ENCODE data around the gene LDLRAD1. TPM values are rescaled to one million over a fixed set of nuclear protein-coding genes. Genes with fewer than 3 reads are reported as not detected.
A peak's percentile ranks its signal among the peaks of the same experiment; 100 is the strongest.
"Not testable (repeated sequence)": the region's sequence is repeated elsewhere in the genome, so short reads cannot be mapped to it uniquely, and the experiment has no call there.

Gene LDLRAD1, protein sequence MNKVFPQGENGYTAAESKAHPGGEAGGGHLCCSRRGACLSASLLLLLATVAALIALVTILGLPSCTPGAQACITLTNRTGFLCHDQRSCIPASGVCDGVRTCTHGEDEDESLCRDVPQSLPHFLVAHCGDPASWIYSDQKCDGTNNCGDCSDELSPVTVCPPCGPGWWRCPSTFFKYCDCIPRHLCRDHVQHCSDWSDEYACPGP
- total RNA-seq = not detected

DNA sequence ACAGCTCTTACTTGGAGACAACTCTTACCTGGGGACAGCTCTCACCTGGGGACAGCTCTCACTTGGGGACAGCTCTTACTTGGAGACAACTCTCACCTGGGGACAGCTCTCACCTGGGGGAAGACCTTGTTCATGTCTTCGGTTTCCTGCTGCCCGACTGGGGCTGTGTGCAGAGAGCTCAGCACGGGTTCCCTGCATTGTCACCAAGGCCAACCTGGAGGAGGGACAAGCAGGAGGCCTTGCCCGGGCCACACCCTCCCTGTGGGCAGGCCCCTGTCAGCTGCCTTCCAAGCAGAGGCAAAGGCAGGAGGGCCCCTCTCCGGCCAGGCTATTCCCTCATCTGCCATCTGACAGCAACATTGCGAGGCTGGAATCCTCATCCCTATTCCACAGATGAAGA lies at the start of gene LDLRAD1:
Gene LDLRAD1 (minus strand): TSS at position 208 of the 400 bp plus-strand sequence. CDS start 74 bp downstream, at position 134.
- DNase-seq (ENCODE audit: low spot score in 2 of 2) = peak in 1 of 2 donors; percentile 43
- Mint-ChIP-seq H3K36me3 (no peaks in the 10 kb centered on the region), H3K27ac (no peak within 1 kb of the TSS), H3K9me3 (no peaks in the 10 kb centered on the region)
- ATAC-seq = no peak

DNA sequence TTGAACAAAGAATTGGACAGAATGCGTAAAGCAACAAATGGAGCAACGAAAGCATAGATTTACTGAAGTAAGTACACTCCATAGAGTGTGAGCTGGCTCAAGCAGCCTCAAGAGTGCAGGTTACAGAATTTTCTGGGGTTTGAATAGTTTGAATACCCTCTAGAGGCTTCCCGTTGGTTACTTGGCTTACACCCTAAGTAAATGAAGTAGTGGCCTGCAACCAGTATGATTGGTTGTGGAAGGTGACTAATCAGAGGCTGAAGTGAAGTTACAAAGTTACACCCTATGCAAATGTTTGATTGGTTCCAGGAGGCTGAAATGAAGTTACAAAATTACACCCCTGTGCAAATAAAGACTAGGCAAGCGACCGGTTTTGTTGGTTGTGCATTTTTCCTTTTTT lies 46.3 kb upstream of the LDLRAD1 start:
- Mint-ChIP-seq H3K9me3 (no peaks in the 10 kb centered on the region), H3K27ac (no peak overlapping the region), H3K36me3 (no peaks in the 10 kb centered on the region)
- no peak for DNase-seq (ENCODE audit: low spot score in 2 of 2)
- ATAC-seq = no peak

DNA sequence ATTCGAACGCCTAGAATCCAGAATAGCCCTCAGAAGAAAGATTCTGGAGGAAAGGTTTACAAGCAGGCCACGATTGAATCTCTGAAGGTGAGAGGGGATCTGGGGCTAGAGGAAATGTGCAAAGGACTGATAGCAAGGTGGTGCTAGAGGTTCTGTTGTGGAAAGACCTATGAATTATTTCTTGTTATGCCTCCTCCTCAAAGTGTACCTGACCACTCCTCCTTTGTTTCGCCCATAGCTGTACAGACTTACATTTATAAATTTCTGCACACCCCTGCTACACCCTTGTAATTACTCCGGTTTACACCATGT lies 36.4 kb upstream of the LDLRAD1 start:
- Mint-ChIP-seq H3K9me3 (no peaks in the 10 kb centered on the region), H3K36me3 (peaks cover 11 to 15% of the 10 kb centered on the region in 2 donors), H3K27ac (peak overlapping the region in 1 of 2 donors; percentile 37)
- DNase-seq (ENCODE audit: low spot score in 2 of 2) (no peak), ATAC-seq (no peak)

DNA sequence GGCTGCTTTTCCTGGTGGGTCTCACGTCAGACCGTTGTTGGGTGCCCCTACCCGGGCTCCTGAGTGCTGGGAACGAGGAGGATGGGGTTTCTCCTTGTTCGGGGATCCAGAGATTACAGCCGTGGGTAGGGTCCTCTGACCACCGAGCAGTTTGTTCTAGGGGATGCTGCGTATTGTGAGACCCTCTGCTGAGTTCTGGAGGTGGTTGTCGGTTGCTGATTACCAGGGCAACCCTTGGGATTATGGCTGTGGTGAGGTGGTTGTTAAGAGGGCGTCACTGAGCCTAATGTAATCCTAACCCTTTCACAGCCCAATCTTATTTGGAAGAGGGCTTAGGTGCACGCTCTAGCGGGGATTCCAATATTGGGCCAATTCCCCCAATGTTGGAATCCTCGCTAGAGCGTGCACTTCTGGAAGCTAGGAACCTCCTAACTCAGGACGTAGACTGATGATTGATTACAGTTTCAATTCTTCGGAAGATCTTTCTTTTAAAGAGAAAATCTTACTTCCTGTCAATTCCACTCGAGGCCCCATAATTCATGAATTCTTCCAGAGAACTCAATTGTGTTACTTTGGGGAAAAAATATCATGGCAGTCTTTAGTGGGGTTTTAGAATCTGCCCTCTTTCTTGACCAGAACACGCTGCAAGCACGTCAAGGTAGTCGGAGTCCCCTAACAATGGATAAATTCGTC lies 35.9 kb upstream of the LDLRAD1 start:
- Mint-ChIP-seq H3K27ac (peak overlapping the region in 1 of 2 donors; percentile 37), H3K9me3 (no peaks in the 10 kb centered on the region), H3K36me3 (peaks cover 11 to 15% of the 10 kb centered on the region in 2 donors)
- no peak for DNase-seq (ENCODE audit: low spot score in 2 of 2)
- peak in 1 of 2 donors; percentile 4 for ATAC-seq

DNA sequence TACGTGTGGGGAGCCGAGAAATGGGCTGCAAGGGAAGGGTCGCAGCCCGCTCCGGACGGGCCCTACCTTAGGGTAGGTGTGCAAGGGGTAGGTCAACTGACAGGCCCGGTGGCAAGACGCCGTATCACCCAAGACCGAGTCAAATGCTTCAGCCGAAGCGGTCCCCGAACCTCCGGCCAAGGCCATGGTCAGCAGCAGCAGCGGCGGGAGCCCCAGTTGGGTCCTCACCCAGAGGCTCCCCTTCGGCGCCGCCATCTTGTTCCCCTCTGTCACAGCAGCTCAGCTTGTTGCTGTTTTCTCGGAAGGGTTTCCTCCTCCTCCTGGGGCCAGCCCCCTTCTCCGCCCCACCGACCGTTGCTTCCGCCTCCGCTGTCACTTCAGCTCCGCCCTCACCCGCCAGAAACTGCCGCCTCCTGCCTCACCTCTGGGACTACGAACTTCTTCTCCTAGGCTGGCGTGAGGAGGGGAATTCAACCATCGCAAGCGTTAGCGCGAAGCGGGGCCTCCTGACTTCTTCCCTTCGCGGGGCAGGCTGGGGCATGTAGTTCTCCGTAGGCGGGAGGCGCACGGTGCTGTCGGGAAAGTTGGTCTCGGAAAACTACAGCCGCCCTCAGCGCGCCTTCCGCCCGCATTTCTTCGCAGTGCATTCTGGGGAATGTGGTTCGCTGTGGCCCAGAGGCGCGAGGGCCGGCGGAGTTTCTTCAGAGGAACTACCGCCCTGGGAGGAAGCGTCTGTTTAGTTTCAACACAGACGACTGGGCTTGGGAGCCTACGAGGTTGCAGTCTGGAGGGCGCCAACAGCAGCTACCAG lies 35.2 kb upstream of the LDLRAD1 start, which contains the start of the genes TCEANC2 and TMEM59:
Gene TCEANC2 (plus strand): TSS at position 675 of the 811 bp plus-strand sequence. CDS start 815 bp downstream, outside the sequence.
Gene TMEM59 (minus strand): TSS at position 271 of the 811 bp plus-strand sequence. CDS start 16 bp downstream, at position 255.
- Mint-ChIP-seq H3K9me3 (no peaks in the 10 kb centered on the region), H3K27ac (peak within 1 kb of the TSS in 1 of 2 donors; percentile 37), H3K36me3 (peaks cover 9 to 15% of the 10 kb centered on the region in 2 donors)
- DNase-seq (ENCODE audit: low spot score in 2 of 2) (peak; percentile 95 to 98), ATAC-seq (peak; percentile 92 to 96)

DNA sequence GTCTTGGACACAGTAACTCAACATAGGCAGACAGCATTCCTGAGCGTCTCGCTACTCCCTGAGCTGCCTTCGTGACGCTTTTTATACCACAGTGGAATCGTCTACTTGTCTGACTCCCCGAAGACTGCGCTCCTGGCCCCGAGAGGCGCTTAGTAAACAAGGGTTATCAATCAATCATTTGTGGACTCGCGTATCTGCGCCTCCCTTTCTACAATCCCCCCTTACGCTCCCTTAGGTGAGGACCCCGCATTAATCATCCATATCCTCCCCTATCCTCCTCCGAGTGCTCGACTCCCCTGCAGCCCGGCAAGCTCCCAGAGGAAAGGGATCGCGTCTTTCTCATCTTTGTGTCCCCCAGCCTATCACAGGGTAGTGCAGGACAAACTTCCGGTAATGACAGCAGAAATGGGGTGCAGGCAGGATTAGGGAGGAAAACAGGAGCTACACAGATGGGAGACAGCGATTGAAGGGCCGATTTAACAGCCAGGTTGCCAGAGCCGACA lies 34.5 kb upstream of the LDLRAD1 start:
- peak; percentile 39 to 56 for DNase-seq (ENCODE audit: low spot score in 2 of 2)
- no peaks in the 10 kb centered on the region for H3K9me3 Mint-ChIP-seq
- ATAC-seq = peak; percentile 44 to 46
- peaks cover 3 to 10% of the 10 kb centered on the region in 2 donors for H3K36me3 Mint-ChIP-seq
- no peak overlapping the region for H3K27ac Mint-ChIP-seq

DNA sequence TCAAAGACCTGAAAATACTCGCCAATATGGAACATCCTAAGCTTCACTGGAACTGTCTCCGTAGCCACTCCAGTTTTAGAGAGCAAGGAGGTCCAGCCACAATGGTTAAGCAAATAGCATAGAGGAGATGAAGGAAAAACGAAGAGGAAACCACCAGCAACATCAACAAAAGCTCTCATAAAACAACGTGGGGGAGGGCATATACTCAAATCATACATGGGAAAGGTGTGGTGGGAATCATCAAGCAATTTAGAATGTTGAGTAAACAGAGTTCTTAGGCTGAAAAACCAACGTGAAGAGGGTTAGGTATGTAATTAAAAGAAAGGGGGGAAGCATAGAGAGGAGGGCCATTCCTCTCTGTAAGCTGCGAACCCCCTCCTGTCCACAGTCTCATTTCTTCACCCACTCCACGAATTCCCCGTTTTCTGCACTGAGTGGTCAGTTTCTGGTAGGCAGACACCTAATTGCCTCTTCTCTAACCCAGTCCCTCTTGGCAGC lies 34.0 kb upstream of the LDLRAD1 start:
- peaks cover 0 to 5% of the 10 kb centered on the region in 2 donors for H3K36me3 Mint-ChIP-seq
- ATAC-seq (no peak), DNase-seq (ENCODE audit: low spot score in 2 of 2) (no peak)
- no peak overlapping the region for H3K27ac Mint-ChIP-seq
- H3K9me3 Mint-ChIP-seq = no peaks in the 10 kb centered on the region

DNA sequence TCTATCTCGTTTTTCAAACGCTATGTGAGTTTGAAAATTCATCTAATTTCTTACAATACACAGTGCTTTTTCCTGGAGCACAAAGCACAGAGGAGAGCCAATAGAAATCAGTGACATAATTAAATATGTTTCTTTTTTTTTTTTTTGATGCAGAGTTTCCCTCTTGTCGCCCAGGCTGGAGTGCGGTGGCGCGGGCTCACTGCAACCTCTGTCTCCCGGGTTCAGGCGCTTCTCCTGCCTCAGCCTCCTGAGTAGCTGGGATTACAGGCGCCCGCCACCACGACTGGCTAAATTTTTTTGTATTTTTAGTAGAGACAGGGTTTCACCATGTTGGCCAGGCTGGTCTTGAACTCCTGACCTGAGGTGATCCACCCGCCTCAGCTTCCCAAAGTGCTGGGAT lies 32.4 kb upstream of the LDLRAD1 start:
- H3K27ac Mint-ChIP-seq = peak overlapping the region in 1 of 2 donors; percentile 65
- H3K36me3 Mint-ChIP-seq; DNase-seq (ENCODE audit: low spot score in 2 of 2); ATAC-seq; H3K9me3 Mint-ChIP-seq: not testable (repeated sequence)

DNA sequence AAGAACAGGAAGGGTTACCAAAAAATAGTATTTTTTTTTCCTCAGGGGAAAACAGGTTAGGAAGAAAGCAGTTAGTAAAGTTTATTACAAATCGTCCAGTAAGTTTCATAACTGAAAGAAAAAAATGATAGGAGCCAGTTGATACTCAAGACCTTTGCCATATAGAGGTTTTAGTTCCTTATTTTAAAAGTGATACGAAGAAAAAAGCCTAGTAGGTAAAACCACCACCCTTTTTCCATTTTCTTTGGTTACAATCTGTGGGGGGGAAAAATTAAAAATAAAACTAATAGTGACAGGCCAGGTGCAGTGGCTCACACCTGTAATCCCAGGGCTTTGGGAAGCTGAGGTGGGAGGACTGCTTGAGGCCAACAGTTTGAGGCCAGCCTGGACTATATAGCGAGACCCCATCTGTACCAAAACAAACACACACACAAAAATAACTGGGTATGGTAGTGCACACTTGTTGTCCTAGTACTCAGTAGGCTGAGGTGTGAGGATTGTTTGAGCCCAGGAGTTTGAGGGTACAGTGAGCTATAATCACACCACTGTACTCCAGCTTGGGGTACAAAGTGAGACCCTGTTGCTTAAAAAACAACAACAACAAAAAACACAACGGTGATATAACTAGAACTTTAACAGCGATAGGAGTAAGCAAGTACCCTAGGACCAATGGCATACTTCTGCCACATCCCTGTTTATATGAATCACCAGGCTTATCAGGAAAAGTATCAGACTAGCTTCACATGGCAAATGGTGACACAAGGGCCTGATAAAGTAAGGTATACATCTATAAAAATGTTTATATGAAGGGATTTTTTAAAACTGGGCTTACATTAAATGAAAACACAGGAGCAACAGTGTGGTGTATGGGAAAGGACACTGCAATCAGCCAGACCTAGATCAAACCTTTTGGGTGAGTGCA lies 29.7 kb upstream of the LDLRAD1 start:
- Mint-ChIP-seq H3K9me3 (no peaks in the 10 kb centered on the region), H3K36me3 (peaks cover 0 to 6% of the 10 kb centered on the region in 2 donors), H3K27ac (peak overlapping the region in 1 of 2 donors; percentile 41)
- no peak for DNase-seq (ENCODE audit: low spot score in 2 of 2)
- no peak for ATAC-seq

DNA sequence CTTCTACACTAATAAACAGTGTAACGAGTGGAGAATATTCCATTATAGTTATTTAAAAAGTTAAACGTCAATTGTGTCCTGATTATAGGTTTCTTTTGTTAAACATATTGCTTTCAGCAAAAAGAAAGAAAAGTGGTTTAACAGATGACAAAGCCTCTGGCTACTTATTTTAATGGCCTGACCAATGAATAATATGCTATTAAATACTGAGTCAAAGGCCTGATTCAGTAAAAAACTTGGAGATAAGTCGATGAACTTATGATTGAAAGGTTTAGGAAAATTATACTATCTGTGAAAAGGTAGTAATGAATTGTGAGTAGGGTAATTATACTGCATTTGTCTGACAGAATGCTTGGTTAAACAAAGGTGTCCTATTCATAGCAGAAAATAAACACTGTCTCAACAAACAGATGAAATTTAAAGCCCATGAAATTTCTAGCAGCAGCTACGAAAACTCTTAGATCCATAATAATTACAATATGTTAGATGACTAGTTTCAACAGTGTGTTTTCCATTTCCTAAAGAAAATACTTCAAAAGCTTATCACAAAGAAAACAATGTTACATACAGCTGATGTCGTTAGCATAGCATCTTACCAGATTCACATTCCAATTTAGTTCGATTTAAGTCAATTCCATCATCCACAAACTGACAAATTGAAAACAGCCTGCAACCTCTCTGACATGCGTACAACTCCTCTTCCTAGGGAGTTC lies 28.8 kb upstream of the LDLRAD1 start:
- DNase-seq (ENCODE audit: low spot score in 2 of 2) = no peak
- Mint-ChIP-seq H3K36me3 (peaks cover 0 to 6% of the 10 kb centered on the region in 2 donors), H3K9me3 (no peaks in the 10 kb centered on the region), H3K27ac (peak overlapping the region in 1 of 2 donors; percentile 41)
- no peak for ATAC-seq

DNA sequence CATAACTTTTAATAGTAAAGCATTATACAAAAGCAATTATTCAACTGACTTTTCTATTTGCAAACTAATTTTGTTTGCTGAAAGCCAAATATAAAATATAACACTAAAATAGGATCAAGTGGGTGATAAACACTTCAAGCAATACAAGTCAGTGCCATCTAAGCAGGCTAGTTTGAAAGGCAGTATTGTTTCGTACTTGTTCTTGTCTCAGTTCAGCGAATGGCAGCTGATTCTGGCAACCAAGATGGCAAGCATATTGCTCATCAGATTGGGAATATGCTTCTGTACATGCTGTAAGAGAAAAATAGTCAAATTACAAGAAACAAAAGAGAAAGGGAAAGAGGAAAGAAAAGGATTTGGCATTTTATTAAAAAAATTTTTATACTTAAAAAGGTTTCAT lies 27.5 kb upstream of the LDLRAD1 start:
- H3K27ac Mint-ChIP-seq = no peak overlapping the region
- H3K9me3 Mint-ChIP-seq = no peaks in the 10 kb centered on the region
- DNase-seq (ENCODE audit: low spot score in 2 of 2) (no peak), ATAC-seq (no peak)
- peaks cover 0 to 6% of the 10 kb centered on the region in 2 donors for H3K36me3 Mint-ChIP-seq

DNA sequence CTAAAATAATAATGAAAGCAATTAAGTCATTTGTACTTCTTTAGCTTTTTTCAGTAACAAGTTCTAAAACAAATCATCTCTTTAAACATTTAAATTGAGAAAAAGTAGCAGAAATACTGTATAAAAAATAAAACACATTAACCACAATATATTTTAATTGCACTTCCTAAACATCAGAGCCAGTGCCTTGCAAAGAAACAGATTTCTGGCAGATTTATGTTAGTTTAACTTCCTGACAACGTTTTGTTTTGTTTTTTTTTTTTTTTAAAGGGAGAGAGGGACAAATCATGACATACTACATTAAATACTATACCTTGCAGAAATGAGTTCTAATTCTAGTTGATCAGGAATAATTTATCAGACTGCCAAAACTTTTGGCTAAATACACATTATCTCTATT lies 23.8 kb upstream of the LDLRAD1 start:
- Mint-ChIP-seq H3K27ac (peak overlapping the region in 1 of 2 donors; percentile 3), H3K36me3 (peaks cover 5 to 6% of the 10 kb centered on the region in 2 donors), H3K9me3 (no peaks in the 10 kb centered on the region)
- DNase-seq (ENCODE audit: low spot score in 2 of 2) (no peak), ATAC-seq (no peak)

DNA sequence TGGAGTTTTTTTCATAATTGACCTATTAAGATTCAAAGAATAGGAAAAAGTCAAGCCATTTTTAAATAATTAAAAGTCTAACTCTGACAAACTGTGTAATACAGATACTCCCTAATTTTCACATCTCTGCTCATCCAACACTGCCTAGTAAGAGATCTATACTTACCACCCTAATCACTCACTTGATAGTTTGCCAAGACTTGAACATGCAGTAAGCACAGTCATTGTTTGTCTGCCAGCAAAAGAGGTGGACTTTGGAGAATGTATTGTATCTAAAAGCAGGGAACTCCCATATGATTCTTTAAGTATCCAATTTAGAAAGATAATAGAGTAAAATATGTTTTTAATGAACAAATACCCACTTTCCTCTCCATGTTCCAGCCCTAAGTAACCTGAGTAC lies 19.5 kb upstream of the LDLRAD1 start:
- DNase-seq (ENCODE audit: low spot score in 2 of 2) (no peak), ATAC-seq (no peak)
- no peak overlapping the region for H3K27ac Mint-ChIP-seq
- no peaks in the 10 kb centered on the region for H3K9me3 Mint-ChIP-seq
- H3K36me3 Mint-ChIP-seq = peaks cover 0 to 5% of the 10 kb centered on the region in 2 donors

DNA sequence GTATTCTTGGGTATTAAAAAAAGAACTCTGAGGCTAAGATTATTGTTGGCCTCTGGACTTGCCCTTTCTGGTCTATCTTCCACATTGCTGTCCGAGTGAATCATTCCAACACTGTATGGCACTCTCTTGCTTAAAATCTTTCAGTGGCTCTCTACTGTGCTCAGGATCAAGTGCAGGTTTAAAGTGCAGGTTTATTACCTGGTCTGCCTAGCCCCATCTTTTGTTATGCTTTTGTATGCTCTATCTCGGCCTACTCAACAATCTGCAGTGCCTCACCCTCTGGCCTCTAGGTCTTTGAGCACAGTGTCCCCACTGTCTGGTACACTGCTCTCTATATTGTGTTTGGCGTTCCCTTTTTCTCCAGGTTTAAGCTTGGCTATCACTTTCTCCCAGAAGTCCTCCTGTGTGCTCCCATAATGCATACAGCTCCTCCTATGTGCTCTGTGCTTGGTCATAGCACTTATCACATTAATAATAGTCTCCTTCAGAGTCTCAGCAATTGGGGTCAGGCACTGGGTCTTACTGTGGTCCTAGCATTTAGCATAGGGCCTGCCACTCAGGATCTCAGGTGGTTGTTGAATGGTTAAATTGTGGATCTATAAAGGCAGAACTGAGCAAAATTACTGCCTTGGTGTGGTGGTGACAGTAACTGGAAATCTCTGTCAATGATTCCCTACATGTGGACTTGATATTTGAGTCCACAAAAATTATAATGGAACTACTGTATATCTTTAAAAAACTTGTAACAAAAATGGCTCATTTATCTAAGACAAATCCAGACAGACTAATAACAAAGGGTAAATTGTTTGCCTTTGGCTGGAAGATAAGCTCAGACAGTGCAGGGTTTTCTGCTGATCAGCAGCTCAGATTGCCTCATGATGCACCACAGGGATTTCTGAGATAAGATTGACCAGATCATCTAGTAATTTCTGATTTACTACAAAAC lies 10.6 kb upstream of the LDLRAD1 start:
- Mint-ChIP-seq H3K36me3 (no peaks in the 10 kb centered on the region), H3K9me3 (no peaks in the 10 kb centered on the region), H3K27ac (peak overlapping the region in 1 of 2 donors; percentile 4)
- ATAC-seq = no peak
- DNase-seq (ENCODE audit: low spot score in 2 of 2) = no peak

Data from activated naive CD4-positive, alpha-beta T cell treated with anti-CD3 and anti-CD28 coated beads, Interleukin-2, amount 50 U/mL, for 72 hours (primary cell).